GM18505 (cell line): ENCODE measurements around the gene MCTP1.

Experiments
- ATAC-seq: cut with Tn5 transposase; IDR thresholded peaks from one replicate; pipeline ENCODE4 v1.9.1; 2021; ENCODE audit not compliant: unreplicated experiment
- POLR2A ChIP-seq: IDR thresholded peaks from 4 replicates; pipeline ENCODE4 v1.6.1; 2011; ENCODE audit warnings: borderline replicate concordance; ENCODE audit not compliant: insufficient read depth, insufficient read length; ENCODE audit errors: extremely low read depth

The MCTP1 gene

GRCh38 chr5:94674490-94675382 lies 610.2 kb downstream of the MCTP1 start:
- no peak for TF ChIP-seq POLR2A
- no peak for ATAC-seq

- no peak for TF ChIP-seq POLR2A
- ATAC-seq, result no peak
These were observed 612.1 kb downstream of the MCTP1 start for GRCh38 chr5:94672746-94673145.

DNA sequence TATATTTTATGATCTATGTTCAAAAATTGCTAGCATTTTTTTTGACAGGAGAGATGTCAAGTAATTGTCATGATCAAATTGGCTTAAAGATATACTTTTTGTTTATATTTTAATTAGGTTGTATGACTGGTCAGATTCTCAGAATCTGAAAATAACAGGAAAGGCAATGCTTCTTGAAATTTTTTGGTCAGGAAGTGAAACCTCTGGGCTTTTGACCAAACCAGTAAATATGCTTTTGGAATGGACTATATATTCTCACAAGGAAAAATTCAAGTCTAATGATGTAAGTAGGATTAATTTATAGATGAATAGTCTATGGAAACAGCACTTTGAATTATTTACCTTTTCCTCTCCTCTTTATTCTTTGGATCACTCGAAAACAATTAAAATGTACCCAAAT lies 614.2 kb downstream of the MCTP1 start:
- TF ChIP-seq POLR2A, result no peak
- ATAC-seq, result no peak

- no peak for ATAC-seq
- TF ChIP-seq POLR2A, result no peak
These were observed 617.0 kb downstream of the MCTP1 start for GRCh38 chr5:94667937-94668336.

- no peak for ATAC-seq
- no peak for TF ChIP-seq POLR2A
These were observed 623.8 kb downstream of the MCTP1 start for GRCh38 chr5:94661086-94661485.

DNA sequence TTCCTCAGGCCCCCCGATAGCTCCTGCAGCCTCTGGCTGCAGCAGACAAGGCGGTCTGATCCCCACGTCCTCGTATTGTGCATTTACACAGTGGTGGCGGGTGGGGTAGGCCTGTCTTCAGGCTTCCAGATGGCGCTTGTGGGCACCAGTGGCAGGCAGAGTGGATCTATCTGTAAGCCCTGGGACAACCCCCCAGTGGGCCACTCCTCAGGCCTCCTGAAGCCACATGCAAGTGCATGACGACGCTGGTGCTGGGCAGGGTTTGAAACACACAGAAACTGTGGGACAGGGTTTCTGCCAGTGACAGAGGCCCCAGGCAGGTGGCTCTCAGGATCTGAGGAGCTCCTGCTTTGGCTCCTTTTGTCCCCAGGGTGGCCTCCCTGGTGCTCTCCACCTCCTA lies 624.4 kb downstream of the MCTP1 start:
- TF ChIP-seq POLR2A, result no peak
- no peak for ATAC-seq

- no peak for ATAC-seq
- TF ChIP-seq POLR2A, result no peak
These were observed 626.6 kb downstream of the MCTP1 start for GRCh38 chr5:94658272-94658671.
